IPS DF 4.7 (cell line): Measurements from ENCODE around the gene UGDH.
"Not testable (repeated sequence)": the region's sequence is repeated elsewhere in the genome, so short reads cannot be mapped to it uniquely, and the experiment has no call there.

Experiments
- DNase-seq: peaks from one replicate; pipeline ENCODE4 v3.0.0-alpha.2; 2013; ENCODE audit warnings: low spot score; ENCODE audit errors: extremely low read depth

UGDH gene

GRCh38 chr4:39529534-39529933 is 2.3 kb upstream of the UGDH start:
- no peak for DNase-seq

GRCh38 chr4:39528061-39528465 is 824 bp upstream of the UGDH start:
- DNase-seq, result no peak

DNA sequence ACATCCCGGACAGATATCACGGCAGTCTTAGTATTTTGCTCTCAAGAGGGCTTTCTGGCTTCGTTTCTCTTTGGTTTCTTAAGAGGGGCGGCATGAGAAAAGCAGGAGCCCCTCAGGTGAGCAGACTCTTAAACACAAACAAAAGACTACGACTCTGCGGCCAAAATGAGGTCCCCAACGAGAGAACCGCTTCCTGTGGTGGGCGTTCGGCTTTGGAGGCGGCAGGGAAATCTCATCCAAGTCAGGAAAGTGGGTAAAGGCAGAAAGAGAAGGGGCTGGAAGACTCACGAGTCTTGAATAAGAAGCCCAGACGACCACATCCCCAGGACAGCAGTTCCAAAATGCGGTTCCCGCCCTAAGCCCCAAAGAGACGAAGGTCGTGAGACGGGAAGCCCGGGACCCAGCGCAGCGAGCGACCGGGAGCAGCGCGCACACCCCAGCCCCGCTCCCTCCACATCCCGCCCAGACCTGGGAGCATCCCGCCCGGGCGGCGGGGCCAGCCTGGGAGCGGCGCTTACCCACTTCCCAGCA is 409 bp downstream of the UGDH start:
- DNase-seq, result no peak

GRCh38 chr4:39525822-39526690 is 1.2 kb downstream of the UGDH start:
- DNase-seq, result no peak

- DNase-seq, result no peak
Measured at GRCh38 chr4:39524161-39524957, 2.9 kb downstream of the UGDH start.

DNA sequence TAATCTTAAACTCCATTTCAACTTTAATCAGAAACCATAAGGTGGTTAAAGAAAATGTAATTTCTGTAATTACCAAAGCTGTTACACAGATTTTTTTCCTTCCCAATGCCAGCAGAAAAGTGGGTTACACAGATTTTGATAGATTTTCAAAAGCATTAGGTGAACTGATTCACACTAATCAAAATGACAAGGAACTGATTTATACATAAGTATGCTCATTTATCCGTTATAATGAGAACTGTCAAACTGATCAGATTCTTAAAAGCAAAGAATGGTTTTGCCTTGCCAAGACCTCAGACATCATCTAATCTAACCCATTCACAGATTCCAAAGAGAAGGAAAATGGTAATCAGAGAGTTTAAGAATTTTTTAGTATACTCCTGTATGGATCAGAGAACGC is 5.2 kb downstream of the UGDH start:
- DNase-seq, result no peak

- DNase-seq, result no peak
Measured at GRCh38 chr4:39521253-39521919, 5.9 kb downstream of the UGDH start.

- DNase-seq, result no peak
Measured at GRCh38 chr4:39518484-39518883, 8.8 kb downstream of the UGDH start.

GRCh38 chr4:39516407-39516966 is 10.8 kb downstream of the UGDH start:
- no peak for DNase-seq

DNA sequence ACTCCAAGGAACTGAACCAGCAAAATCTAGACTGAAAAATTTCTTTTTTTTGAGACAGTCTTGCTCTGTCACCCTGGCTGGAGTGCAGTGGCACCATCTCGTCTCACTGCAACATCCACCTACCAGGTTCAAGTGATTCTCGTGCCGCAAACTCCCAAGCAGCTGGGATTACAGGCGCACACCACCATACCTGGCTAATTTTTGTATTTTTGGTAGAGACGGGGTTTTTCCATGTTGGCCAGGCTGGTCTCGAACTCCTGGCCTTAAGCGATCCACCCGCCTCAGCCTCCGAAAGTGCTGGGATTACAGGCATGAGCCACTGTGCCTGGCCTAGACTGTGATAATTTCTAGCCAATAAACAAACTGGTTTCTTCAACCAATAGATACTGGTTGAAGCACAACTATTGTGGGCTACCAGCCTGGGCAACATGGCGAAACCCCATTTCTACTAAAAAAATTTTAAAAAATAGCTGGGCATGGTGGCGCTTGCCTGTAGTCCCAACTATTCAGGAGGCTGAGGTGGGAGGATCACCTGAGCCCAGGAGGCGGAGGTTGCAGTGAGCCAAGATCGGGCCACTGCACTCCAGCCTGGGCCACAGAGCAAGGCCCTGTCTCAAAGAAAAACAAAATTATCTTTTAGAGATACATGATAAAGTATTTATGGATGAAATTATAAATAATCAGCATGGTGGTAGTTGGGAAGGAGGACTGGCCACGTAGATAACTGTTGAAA is 11.4 kb downstream of the UGDH start:
- DNase-seq, result not testable (repeated sequence)

GRCh38 chr4:39514888-39515401 is 12.3 kb downstream of the UGDH start:
- no peak for DNase-seq

- DNase-seq, result not testable (repeated sequence)
Measured at GRCh38 chr4:39514266-39514665, 13.0 kb downstream of the UGDH start.

DNA sequence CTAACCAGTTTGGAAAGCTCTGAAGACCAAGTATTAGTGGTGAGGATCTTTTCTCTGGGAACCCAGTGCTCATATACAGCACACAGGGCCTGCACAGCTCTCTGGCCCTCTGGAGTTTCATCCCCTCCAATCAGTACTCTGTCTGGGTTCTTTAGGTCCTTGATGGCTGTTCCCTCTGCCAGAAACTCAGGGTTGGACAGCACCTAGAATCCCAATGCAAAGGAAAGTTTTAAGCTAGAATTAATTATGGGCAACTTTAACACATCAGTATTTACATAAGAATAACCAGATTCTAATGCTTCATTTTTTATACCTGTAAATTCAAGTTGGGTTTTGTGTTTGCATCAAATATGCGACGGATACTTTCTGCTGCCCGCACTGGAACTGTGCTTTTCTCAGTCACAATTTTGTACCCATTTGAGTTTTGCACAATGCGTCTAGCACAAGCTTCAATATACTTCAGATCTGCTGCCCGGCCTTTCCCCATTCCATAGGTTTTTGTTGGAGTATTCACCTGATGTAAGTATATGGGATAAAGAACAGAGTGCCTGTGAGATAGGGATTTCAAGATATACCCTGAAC is 16.8 kb downstream of the UGDH start:
- no peak for DNase-seq

DNA sequence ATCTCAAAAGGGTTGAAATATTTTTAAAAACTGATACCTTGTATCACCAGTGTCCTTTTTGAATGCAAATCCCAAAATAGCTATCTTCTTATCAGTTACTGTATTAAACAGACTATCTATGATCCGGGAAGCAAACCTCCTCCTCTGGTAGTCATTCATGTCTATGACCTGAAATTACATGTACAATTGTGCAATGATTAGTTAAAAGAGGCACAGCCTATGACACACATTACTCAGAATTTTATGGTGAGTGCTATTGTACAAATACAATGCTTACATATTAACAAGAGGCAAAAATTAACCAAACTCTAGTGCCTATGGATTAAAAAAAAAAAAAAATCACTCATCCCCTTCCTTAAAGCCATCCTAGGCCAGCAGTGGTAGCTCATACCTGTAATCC is 21.7 kb downstream of the UGDH start:
- no peak for DNase-seq

DNA sequence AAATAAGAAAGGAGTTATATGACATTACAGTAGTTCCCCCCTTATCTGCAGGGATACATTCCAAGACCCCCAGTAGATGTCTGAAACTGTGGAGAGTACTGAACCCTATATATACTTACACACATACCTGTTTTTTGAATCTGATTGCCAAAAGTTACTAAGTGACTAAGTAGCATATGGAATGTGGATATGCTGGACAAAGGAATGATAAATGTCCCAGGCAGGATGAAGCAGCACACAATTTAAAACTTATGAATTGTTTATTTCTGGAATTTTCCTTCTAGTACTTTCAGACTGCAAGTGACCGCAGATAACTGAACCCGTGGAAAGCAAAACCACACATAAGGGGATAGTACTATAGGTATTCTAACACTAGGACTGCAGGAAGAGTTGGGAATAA is 22.7 kb downstream of the UGDH start:
- no peak for DNase-seq

DNA sequence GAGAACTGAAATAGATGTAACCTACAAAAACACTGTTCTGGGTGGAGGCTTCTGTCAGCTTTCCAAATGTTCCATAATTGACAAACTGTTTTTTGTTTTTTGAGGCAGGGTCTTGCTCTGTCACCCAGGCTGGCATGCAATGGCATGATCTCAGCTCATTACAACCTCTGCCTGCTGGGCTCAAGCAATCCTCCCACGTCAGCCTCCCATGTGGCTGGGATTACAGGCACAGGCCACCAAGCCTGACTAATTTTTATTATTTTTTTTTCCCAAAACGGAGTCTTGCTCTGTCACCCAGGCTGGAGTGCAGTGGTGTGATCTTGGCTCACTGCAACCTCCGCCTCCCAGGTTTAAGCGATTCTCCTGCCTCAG is 24.6 kb downstream of the UGDH start:
- DNase-seq, result not testable (repeated sequence)

DNA sequence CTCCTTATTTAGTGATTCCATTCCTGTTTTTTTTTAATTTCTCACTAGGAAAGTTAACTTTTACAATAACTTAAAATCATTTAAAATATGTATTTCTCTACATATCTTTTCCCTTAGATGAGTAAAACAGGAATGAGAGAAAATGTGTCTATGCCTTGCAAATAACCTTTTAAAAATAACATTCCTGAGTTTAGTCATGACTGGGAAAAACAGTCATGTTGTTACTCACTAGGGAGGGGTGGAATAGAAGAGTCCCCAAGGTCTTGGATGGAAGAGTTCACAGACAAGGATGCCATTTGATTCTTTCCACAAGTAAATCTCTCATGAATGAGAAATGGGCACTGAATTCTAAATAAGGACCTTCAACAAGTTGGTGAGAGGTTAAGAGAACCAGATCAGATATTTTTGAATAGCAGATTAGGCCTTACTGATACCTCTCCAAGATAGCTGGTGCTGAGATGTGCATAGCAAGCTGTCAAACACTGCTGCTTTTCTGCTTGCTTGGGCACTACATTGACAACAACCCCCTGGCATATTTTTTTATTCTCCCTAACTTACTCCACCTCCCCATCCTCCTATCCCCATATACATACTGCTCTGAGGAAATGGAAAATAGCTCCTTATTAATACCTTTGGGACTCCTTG is 25.1 kb downstream of the UGDH start:
- DNase-seq, result no peak

GRCh38 chr4:39498727-39499020 is 28.6 kb downstream of the UGDH start:
- no peak for DNase-seq

DNA sequence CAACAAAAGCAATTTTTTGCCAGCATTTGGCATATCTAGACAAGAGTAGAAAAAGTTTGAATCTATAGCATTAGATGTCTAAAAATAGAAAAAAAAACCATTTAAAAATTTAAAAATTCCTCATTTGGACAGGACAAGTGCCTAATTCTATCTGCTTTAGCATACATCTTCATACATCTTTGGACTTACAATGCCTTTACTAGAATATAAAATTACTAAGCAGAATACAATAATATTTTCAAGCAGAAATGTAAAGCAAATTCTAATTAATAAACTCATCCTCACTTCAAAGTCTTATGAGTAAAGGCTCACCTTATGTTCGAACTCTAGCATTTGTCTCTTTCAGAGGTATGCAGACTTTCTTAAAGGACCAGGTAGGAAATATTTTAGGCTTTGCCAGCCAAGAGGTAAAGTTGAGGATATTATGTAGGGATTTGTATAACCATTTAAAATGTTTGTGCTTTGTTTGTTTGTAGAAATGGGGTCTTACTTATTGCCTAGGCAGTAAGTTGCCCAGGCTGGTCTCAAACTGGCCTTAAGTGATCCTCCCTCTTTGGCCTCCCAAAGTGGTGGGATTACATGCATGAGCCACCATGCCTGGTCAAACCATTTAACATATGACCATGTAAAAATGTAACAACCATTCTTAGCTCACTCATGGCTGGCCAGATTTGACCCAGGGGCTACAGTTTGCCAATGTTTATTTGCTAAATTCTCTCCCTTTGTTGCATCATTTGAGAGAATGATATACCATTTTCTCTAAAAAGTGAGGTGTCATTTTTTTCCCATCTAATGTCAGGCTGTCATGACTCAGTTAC is 29.1 kb downstream of the UGDH start:
- no peak for DNase-seq
